RWPE2 (cell line): Measurements from ENCODE around the gene FMNL3.

Experiments used
- ATAC-seq: fragments of 200-7000 bp; cut with Tn5 transposase; 3 replicates; pipeline ENCODE4 v1.9.1; 2021; ENCODE audit warnings: low read depth
- DNase-seq: peaks from one replicate; pipeline ENCODE4 v3.0.0-alpha.2; 2020; ENCODE audit warnings: low spot score
- H3K27ac ChIP-seq: fragments of 450-650 bp; 2 replicates; pipeline ENCODE4 v1.5.1; 2017; ENCODE audit warnings: mild to moderate bottlenecking; ENCODE audit not compliant: poor library complexity, severe bottlenecking
- H3K27me3 ChIP-seq: fragments of 250-450 bp; sonication (Bioruptor Pico); 2 replicates; pipeline ENCODE4 v1.5.1; 2021; ENCODE audit warnings: mild to moderate bottlenecking, moderate library complexity; ENCODE audit not compliant: insufficient read depth, poor library complexity, severe bottlenecking
- H3K36me3 ChIP-seq: fragments of 250-450 bp; sonication (Bioruptor Pico); 2 replicates; pipeline ENCODE4 v1.5.1; 2020; ENCODE audit warnings: low read depth, mild to moderate bottlenecking, moderate library complexity
- H3K4me1 ChIP-seq: fragments of 250-450 bp; sonication (Bioruptor Pico); 2 replicates; pipeline ENCODE4 v1.5.1; 2021; ENCODE audit warnings: mild to moderate bottlenecking, moderate library complexity; ENCODE audit not compliant: insufficient read depth, poor library complexity, severe bottlenecking
- H3K4me3 ChIP-seq: fragments of 250-450 bp; sonication (Bioruptor Pico); 2 replicates; pipeline ENCODE4 v1.5.1; 2021; ENCODE audit warnings: mild to moderate bottlenecking, moderate library complexity; ENCODE audit not compliant: severe bottlenecking
- H3K9me3 ChIP-seq: fragments of 250-450 bp; sonication (Bioruptor Pico); 2 replicates; pipeline ENCODE4 v1.5.1; 2021; ENCODE audit warnings: mild to moderate bottlenecking, moderate library complexity; ENCODE audit not compliant: severe bottlenecking
- TF ChIP-seq, protein P1 (sequence below): fragments of 450-650 bp; IDR thresholded peaks from one replicate; pipeline ENCODE4 v1.5.1; 2017; ENCODE audit warnings: mild to moderate bottlenecking, moderate library complexity; ENCODE audit not compliant: poor library complexity, severe bottlenecking

FMNL3 gene

DNA sequence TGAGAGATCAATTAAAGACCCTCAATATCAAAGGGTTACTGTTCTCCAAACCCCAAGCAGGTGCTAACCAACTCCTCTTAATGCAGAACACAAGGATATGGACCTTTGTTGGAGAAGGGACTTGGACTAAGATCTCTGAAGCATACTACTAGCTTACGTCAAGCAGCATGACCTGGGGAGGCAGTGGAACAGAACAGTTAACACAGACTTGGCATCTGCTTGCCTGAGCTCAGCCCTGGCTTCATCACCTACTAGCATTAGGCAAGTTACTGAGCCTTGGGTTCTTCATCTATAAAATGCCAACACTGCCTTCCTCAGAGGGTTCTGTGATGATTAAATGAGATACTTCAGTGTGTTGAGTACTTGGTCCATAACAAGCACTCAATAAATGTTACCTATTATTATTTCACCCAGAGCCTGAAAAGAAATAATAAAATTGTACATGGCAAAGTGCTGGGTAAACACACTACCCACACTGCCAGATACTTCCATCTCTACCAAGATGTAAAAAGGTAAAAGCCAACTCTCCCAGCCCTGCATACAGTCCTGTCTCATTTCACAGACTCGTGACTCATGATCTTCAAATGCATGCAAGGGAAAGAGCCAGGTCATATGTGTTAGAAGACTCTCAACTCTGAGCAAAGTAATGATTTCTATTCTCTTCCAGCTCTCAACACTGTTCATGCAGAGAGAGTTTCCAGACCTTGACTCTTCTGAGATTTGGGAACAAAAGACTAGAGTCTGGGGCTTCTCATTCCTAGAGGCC, 39.7 kb downstream of the FMNL3 start:
- Histone ChIP-seq H3K4me3 (no peak overlapping the region), H3K4me1 (peaks cover 17% of the 10 kb centered on the region), H3K36me3 (no peaks in the 10 kb centered on the region), H3K27ac (no peak overlapping the region), H3K9me3 (no peaks in the 10 kb centered on the region), H3K27me3 (no peaks in the 10 kb centered on the region)
- no peak for ATAC-seq
- DNase-seq = no peak
- TF ChIP-seq, protein P1, sequence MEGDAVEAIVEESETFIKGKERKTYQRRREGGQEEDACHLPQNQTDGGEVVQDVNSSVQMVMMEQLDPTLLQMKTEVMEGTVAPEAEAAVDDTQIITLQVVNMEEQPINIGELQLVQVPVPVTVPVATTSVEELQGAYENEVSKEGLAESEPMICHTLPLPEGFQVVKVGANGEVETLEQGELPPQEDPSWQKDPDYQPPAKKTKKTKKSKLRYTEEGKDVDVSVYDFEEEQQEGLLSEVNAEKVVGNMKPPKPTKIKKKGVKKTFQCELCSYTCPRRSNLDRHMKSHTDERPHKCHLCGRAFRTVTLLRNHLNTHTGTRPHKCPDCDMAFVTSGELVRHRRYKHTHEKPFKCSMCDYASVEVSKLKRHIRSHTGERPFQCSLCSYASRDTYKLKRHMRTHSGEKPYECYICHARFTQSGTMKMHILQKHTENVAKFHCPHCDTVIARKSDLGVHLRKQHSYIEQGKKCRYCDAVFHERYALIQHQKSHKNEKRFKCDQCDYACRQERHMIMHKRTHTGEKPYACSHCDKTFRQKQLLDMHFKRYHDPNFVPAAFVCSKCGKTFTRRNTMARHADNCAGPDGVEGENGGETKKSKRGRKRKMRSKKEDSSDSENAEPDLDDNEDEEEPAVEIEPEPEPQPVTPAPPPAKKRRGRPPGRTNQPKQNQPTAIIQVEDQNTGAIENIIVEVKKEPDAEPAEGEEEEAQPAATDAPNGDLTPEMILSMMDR = no peak

DNA sequence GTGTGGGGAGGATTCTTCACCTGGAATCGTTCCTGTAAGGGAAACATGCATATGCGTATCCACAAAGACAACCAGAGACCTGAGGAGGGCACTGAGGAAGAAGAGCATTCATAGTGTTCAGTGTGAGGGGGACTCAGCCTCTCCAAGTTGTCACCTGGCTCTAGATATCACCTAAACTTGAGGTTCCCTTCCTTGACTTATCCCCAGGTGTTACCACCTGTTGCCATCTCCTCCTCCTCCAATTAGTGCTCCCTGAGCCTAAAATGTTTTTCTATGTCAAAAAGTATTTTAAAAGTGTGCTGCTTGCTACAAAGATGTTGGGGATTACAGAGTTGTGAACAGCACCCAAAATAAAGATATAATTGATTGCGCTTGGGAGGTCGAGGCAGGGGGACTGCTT, 41.0 kb downstream of the FMNL3 start:
- H3K27ac ChIP-seq = no peak overlapping the region
- H3K4me1 ChIP-seq = peaks cover 18% of the 10 kb centered on the region
- TF ChIP-seq, protein P1 = no peak
- no peak overlapping the region for H3K4me3 ChIP-seq
- ATAC-seq (no peak), DNase-seq (no peak)
- H3K27me3 ChIP-seq = no peaks in the 10 kb centered on the region
- H3K36me3 ChIP-seq = peaks cover 4% of the 10 kb centered on the region; the same call in 1 of the 2 replicates
- no peaks in the 10 kb centered on the region for H3K9me3 ChIP-seq

DNA sequence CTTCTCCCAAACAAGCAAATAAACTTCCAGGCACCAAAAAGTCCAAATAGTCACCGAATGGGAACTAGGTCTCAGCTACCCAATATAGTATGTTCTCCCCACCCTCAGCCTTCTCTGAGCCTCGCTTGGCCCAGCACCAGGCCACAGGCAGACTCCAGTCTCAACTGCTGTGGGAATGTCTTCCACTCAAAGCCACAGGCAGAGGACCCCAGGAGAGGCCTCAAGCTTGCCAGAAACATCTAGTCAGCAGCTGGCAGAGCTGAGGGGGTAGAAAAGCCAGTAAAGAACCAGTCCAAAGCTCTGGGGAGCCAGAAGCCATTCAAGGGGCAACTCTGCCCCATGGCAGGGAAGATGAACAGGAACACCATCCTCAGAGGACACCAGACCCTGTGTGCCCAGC, 41.8 kb downstream of the FMNL3 start:
- no peak overlapping the region for H3K27ac ChIP-seq
- no peaks in the 10 kb centered on the region for H3K27me3 ChIP-seq
- H3K36me3 ChIP-seq = peaks cover 4% of the 10 kb centered on the region; the same call in 1 of the 2 replicates
- peaks cover 18% of the 10 kb centered on the region for H3K4me1 ChIP-seq
- no peak for DNase-seq
- H3K9me3 ChIP-seq = no peaks in the 10 kb centered on the region
- H3K4me3 ChIP-seq = no peak overlapping the region
- ATAC-seq = no peak
- TF ChIP-seq, protein P1 = no peak

DNA sequence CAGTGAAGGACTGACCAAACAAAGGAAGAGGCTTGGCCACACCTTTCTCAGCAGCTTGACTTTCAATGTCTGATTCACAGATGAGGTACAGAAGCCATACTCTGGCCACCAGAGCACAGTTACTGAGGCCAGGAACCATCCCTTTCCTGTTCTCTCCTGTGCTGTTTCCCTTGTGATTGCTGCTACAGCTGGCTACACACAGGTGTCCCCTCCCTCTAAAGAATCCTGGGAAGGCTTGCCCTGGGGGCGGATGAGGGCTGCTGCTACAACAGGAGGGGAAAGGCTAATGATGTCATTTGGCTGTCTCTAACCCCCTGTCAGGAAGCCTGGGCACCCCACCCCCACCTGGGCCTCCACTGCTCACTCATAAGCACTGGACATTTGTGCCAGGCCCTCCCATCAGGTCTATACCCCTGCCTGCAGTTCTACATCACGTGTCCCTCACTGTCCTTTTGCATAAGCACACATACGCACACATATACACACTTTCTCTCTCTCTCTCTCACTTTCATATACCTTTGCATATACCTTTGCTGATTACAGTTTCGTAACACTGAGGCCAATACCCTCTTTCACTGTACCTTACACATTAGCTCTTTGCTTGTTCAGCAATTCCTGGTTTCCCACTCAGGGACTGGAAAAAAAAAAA, 42.5 kb downstream of the FMNL3 start:
- peak overlapping the region; percentile 79 for H3K27ac ChIP-seq
- peaks cover 4% of the 10 kb centered on the region; the same call in 1 of the 2 replicates for H3K36me3 ChIP-seq
- ATAC-seq (peak; percentile 29; the same call in 1 of the 3 replicates), DNase-seq (no peak)
- H3K27me3 ChIP-seq = no peaks in the 10 kb centered on the region
- TF ChIP-seq, protein P1 = no peak
- H3K4me3 ChIP-seq = no peak overlapping the region
- no peaks in the 10 kb centered on the region for H3K9me3 ChIP-seq
- H3K4me1 ChIP-seq = peaks cover 18% of the 10 kb centered on the region

DNA sequence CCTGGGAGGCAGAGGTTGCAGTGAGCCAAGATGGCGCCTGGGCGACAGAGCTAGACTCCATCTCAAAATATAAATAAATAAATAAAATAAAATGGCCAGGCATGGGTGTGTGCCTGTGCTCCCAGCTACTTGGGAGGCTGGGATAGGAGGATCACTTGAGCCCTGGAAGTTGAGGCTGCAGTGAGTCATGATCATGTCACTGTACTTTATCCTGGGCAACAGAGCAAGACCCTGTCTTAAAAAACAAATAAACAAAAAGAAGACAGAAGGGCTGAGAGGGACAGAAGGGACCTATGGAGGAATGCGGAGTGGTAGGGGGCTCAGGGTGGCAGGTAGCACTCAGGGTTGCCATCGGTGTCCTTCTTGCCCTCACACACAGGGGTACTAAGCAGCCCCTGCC, 43.0 kb downstream of the FMNL3 start:
- DNase-seq (no peak), ATAC-seq (no peak)
- Histone ChIP-seq H3K4me3 (no peak overlapping the region), H3K27me3 (no peaks in the 10 kb centered on the region), H3K4me1 (peaks cover 18% of the 10 kb centered on the region), H3K36me3 (peaks cover 4% of the 10 kb centered on the region; the same call in 1 of the 2 replicates), H3K9me3 (no peaks in the 10 kb centered on the region), H3K27ac (peak overlapping the region; percentile 79)
- TF ChIP-seq, protein P1 = no peak
